Transverse colon (tissue), 4 donors: ENCODE results near the gene MEF2D. TPM values are rescaled to one million over a fixed set of nuclear protein-coding genes. Genes with fewer than 3 reads are reported as not detected.

ENCODE experiments used
- DNase-seq: peaks from one replicate; pipeline ENCODE4 v3.0.0-alpha.2; 2019
- H3K27ac ChIP-seq, 4 donors: fragments of 200-600 bp; sonication (generic); 2 replicates each; pipeline ENCODE4 v1.5.1; 2016 to 2018; ENCODE audit warnings: inconsistent platforms in 4 of 4
- H3K27me3 ChIP-seq: fragments of 200-600 bp; sonication (generic); 2 replicates; pipeline ENCODE4 v1.5.1; 2017; ENCODE audit warnings: inconsistent platforms
- H3K36me3 ChIP-seq, 4 donors: fragments of 200-600 bp; sonication (generic); 2 replicates each; pipeline ENCODE4 v1.5.1; 2017 to 2019; ENCODE audit warnings: inconsistent platforms in 4 of 4
- H3K4me1 ChIP-seq, 4 donors: fragments of 200-600 bp; sonication (generic); 2 replicates each; pipeline ENCODE4 v1.5.1; 2017 to 2020; ENCODE audit warnings: inconsistent platforms in 4 of 4
- H3K4me3 ChIP-seq, 4 donors: fragments of 200-600 bp; sonication (generic); 1 replicate in 1 of 4; 2 replicates in 3 of 4; pipeline versions ENCODE4 v1.5.1 to v1.6.1; 2017 to 2019; ENCODE audit warnings: inconsistent platforms in 4 of 4
- H3K9me3 ChIP-seq, 2 donors: fragments of 200-600 bp; sonication (generic); 2 replicates each; pipeline ENCODE4 v1.5.1; 2017 to 2019; ENCODE audit warnings: inconsistent platforms in 2 of 2
- EP300 ChIP-seq: sonication (generic); formaldehyde crosslinking; IDR thresholded peaks from one replicate; pipeline ENCODE4 v1.6.1; 2017; ENCODE audit warnings: antibody characterized with exemption, low read depth
- POLR2A ChIP-seq: fragments of 450-650 bp; IDR thresholded peaks from one replicate; pipeline ENCODE4 v1.6.1; 2016; ENCODE audit warnings: antibody characterized with exemption, mild to moderate bottlenecking, moderate library complexity
- POLR2AphosphoS5 ChIP-seq, 3 donors: sonication (generic); formaldehyde crosslinking; IDR thresholded peaks; one replicate each; pipeline ENCODE4 v1.6.1; 2016; ENCODE audit warnings: antibody characterized with exemption in 3 of 3
- WGBS, 2 donors: methylation state at CpG; one replicate each; pipeline ENCODE4 v1.1.5; 2018; ENCODE audit warnings: low coverage in 1 of 2; 5-methylcytosine and 5-hydroxymethylcytosine counted together
- in situ Hi-C, 4 donors: fragments of 200-750 bp; cut with MboI; loops; one replicate each; pipeline versions ENCODE4 v1.15.0 to v1.15.1; 2017; ENCODE audit warnings: low sequenced_read_pairs in 3 of 4, low pct_ligation_motif_present in 1 of 4, low pct_unique_long_range_greater_than_20kb in 1 of 4
- intact Hi-C: fragments of 100-400 bp; cut with DNase I; formaldehyde crosslinking; loops from one replicate; pipeline ENCODE4 v1.15.1; 2023; ENCODE audit warnings: low total_unique reads
- total RNA-seq, 4 donors: library from RNA; depleted of rRNA; stranded (reverse); fragments of >200 nt; gene quantifications; one replicate each; pipeline ENCODE4 v1.1.0, GENCODE V29; 2016
- TF ChIP-seq, protein P1 (sequence below), 5 experiments: fragments of 200-600 bp in 3 of 5; fragments of 450-650 bp in 2 of 5; sonication (generic) in 3 of 5; IDR thresholded peaks; 1 replicate in 2 of 5; 2 replicates in 3 of 5; pipeline ENCODE4 v1.5.1; 2016 to 2017; ENCODE audit warnings: antibody characterized with exemption in 5 of 5, inconsistent platforms in 3 of 5, mild to moderate bottlenecking in 2 of 5, moderate library complexity in 1 of 5

The MEF2D gene
- total RNA-seq, 4 donors from 2014 or later: 26.1 to 200 (median 85.7) TPM

DNA sequence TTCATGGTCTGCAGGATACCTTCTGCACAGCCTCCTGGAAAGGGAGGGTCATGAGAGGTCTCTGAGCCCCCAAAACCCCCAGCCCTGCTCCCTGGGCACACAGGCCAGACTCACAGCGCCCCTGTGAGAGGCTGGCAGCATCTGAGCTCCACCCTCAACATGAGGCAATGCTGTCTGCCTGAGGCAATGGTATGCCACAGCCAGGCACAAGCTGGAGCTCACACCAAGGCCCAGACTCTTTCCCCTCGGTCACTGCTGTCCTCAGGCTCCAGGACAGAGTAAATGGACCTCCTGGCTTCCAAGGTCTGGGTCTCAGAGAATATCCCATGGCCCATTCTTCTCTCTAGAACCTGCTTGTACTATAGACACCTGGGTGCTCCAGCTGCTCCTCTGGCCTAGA is 17.2 kb downstream of the MEF2D start:
- Histone ChIP-seq H3K4me1 (peaks cover 22 to 42% (median 31%) of the 10 kb centered on the region in 4 donors), H3K4me3 (no peak overlapping the region), H3K27ac (peak overlapping the region in 2 of 4 donors; percentile 23 to 28), H3K36me3 (peaks cover 0 to 40% (median 20%) of the 10 kb centered on the region in 4 donors), H3K27me3 (no peaks in the 10 kb centered on the region), H3K9me3 (no peaks in the 10 kb centered on the region)
- TF ChIP-seq, protein P1, sequence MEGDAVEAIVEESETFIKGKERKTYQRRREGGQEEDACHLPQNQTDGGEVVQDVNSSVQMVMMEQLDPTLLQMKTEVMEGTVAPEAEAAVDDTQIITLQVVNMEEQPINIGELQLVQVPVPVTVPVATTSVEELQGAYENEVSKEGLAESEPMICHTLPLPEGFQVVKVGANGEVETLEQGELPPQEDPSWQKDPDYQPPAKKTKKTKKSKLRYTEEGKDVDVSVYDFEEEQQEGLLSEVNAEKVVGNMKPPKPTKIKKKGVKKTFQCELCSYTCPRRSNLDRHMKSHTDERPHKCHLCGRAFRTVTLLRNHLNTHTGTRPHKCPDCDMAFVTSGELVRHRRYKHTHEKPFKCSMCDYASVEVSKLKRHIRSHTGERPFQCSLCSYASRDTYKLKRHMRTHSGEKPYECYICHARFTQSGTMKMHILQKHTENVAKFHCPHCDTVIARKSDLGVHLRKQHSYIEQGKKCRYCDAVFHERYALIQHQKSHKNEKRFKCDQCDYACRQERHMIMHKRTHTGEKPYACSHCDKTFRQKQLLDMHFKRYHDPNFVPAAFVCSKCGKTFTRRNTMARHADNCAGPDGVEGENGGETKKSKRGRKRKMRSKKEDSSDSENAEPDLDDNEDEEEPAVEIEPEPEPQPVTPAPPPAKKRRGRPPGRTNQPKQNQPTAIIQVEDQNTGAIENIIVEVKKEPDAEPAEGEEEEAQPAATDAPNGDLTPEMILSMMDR (IDR thresholded peaks at IDR 0.05): no peak
- no peak for TF ChIP-seq EP300
- no peak for TF ChIP-seq POLR2AphosphoS5 (IDR thresholded peaks at IDR 0.05)
- TF ChIP-seq POLR2A: no peak
- intact Hi-C loops: no loop called here
- DNase-seq: no peak
- in situ Hi-C loops: no loop called here
- 94% methylated on average over 2 of the region's 2 CpGs; no CpG with 5 or more reads in 1 of the 2 donors for WGBS, 2 donors

DNA sequence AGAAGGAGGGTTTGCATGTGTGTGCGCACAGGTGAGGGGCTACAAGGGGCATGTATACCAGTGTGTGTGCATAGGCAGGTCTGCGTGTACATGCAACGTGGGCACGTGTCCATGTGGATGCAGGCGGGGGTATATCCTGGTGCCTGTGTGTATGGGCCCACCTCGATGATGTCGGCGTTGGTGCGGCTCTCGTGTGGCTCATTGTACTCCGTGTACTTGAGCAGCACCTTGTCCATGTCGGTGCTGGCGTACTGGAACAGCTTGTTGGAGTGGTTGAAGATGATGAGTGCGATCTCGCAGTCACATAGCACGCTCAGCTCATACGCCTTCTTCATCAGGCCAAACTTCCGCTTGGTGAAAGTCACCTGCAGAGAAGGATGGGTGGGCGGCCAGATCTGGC is 18.3 kb downstream of the MEF2D start:
- H3K4me3 ChIP-seq: no peak overlapping the region
- 90% methylated on average over 19 of the region's 19 CpGs; no CpG with 5 or more reads in 1 of the 2 donors for WGBS, 2 donors
- peaks cover 23 to 43% (median 31%) of the 10 kb centered on the region in 4 donors for H3K4me1 ChIP-seq
- no peaks in the 10 kb centered on the region for H3K9me3 ChIP-seq
- H3K27me3 ChIP-seq: no peaks in the 10 kb centered on the region
- intact Hi-C loops: no loop called here
- H3K27ac ChIP-seq: peak overlapping the region in 1 of 4 donors; percentile 86
- DNase-seq: no peak
- in situ Hi-C loops: no loop called here
- H3K36me3 ChIP-seq: peaks cover 0 to 40% (median 20%) of the 10 kb centered on the region in 4 donors
- TF ChIP-seq POLR2A (no peak), POLR2AphosphoS5 (IDR thresholded peaks at IDR 0.05) (no peak), EP300 (no peak)
- TF ChIP-seq, protein P1 (IDR thresholded peaks at IDR 0.05): no peak

DNA sequence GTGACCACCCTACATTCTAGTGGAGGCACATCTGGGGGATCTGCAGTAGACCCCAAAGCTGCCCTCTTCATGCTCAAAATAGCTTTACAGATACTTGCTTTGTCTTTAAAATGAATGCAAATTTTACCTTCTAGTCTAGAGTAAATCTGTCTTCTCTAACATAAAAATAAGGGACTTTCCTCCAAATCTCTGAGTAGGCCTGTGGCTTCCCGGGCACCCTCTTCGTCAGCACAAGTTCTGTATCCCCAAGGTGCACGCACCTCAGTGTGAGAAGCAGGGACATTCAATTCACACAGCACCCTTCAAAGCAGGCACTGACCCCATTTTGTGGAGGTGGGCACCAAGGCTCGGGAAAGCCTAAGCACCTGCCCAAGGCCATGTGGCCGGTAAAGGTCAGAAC is 19.0 kb downstream of the MEF2D start:
- DNase-seq: no peak
- in situ Hi-C loops (no loop called here), intact Hi-C loops (no loop called here)
- Histone ChIP-seq H3K9me3 (no peaks in the 10 kb centered on the region), H3K36me3 (peaks cover 0 to 45% (median 24%) of the 10 kb centered on the region in 4 donors), H3K4me1 (peaks cover 30 to 50% (median 36%) of the 10 kb centered on the region in 4 donors), H3K27me3 (no peaks in the 10 kb centered on the region), H3K27ac (peak overlapping the region in 3 of 4 donors; percentile 84 to 93 (median 86)), H3K4me3 (no peak overlapping the region)
- WGBS, 2 donors: 74% methylated on average over 5 of the region's 5 CpGs; no CpG with 5 or more reads in 1 of the 2 donors
- no peak for TF ChIP-seq EP300
- TF ChIP-seq, protein P1 (IDR thresholded peaks at IDR 0.05): no peak
- TF ChIP-seq POLR2A: no peak
- TF ChIP-seq POLR2AphosphoS5 (IDR thresholded peaks at IDR 0.05): no peak

DNA sequence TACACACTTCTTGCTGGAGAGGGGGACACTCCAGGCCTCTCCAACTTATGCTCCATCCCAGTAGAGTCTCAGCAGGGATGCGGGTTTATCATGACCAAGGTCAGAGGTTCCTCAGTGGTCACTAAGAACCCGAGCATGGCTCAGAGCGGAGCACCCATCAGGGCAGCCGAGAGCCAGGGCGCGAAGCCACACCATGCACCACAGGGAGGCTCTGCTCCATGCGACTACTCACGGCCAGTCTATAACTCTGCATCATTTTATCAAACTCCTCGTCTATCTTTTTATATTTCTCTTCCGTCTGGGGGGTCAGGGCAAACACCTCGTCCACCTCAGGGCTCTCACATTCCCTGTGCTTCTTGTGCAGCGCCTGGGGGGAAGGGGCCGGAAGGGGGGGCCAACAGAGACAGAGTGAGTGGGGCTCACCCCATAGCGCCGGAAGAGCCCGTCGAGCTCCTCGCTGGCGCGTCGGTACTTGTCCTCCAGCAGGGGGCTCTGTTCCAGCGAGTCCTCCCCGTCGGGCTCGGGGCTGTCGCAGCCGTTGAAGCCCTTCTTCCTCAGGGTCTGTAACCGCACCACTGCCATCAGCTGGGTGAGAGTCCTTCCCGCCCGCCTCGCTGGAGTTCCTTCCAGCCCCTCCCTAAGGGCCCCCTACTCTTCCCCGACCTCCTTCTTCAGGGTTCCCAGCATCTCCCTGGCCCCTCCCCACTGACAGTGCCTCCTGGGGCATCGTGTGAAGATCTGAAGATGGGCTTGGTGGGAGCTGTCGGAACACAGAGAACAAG is 20.0 kb downstream of the MEF2D start:
- in situ Hi-C loops: no loop called here
- WGBS, 2 donors: 53 to 63% methylated on average over 6 to 34 of the region's 34 CpGs

More for the DNA sequence above, 20.0 kb downstream of the MEF2D start:
- TF ChIP-seq, protein P1 (IDR thresholded peaks at IDR 0.05): peak; percentile 52 to 75 (median 59)
- TF ChIP-seq POLR2AphosphoS5 (IDR thresholded peaks at IDR 0.05): peak in 1 of 3 donors; percentile 11
- TF ChIP-seq EP300: no peak
- no peak for TF ChIP-seq POLR2A
- Histone ChIP-seq H3K4me3 (no peak overlapping the region), H3K4me1 (peaks cover 33 to 55% (median 43%) of the 10 kb centered on the region in 4 donors), H3K27me3 (no peaks in the 10 kb centered on the region), H3K9me3 (no peaks in the 10 kb centered on the region), H3K36me3 (peaks cover 0 to 46% (median 26%) of the 10 kb centered on the region in 4 donors), H3K27ac (peak overlapping the region; percentile 23 to 93 (median 85))
- peak; percentile 75 for DNase-seq
- intact Hi-C loops: no loop called here
